HG02943 (cell line): ENCODE data around the gene DAB2IP.
"Not testable (repeated sequence)": the region's sequence is repeated elsewhere in the genome, so short reads cannot be mapped to it uniquely, and the experiment has no call there.

Experiments used
- ATAC-seq: cut with Tn5 transposase; IDR thresholded peaks from one replicate; pipeline ENCODE4 v1.9.1; 2021; ENCODE audit warnings: mild to moderate bottlenecking, low read depth, moderate library complexity; ENCODE audit not compliant: unreplicated experiment

DAB2IP gene

DNA sequence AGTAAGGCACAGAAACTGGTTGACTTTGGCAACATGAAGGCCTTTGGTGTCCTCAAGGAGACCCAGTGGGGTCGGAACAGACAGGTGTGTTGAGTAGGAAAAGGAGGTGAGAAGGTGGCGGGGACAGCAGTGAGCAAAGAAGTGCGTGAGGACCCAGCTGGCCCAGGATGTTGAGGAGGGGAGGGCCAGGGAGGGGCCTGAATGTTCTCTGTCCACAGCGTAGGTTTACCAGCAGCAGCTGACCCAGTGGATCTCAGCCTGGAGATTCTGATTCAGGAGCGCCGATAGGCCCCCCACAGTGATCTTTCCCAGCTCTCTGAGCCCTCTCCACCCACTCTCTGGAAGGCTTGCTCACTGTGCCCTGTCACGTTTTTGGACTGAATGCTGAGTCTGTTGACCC, 88.5 kb downstream of the DAB2IP start:
- ATAC-seq = no peak

DNA sequence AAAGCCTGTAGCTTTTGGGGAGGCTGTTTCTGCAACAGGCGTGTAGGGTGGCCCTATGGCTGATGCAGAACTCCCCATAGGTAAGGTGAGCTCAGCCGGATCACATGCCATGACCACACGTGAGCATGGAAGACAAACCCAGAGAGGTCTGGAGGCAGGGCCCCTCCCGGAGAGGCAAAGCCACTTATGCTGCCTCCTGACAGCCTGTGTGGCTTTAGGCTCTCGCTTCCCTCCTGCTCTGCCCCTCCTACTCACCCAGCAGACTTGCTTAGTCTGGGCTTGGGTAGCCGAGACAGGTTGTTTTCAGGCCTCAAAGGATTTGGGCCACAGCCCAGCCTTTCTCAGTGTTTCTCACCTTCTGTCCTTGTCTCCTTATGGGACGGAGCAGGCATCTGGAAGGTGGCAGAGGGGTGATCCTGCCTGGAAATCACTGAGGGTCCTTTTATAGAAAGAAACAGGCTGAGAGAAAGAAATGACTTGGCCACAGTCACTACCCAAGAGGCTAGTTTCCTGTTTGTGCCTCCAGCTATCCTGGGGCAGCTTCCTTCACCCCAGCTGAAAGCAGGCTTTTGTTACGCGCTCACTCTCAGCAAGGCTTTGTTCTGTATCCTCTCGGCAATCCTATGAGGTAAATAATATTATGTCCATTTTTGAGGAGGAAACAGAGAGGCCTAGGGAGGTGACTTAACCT, 89.9 kb downstream of the DAB2IP start:
- ATAC-seq = no peak

DNA sequence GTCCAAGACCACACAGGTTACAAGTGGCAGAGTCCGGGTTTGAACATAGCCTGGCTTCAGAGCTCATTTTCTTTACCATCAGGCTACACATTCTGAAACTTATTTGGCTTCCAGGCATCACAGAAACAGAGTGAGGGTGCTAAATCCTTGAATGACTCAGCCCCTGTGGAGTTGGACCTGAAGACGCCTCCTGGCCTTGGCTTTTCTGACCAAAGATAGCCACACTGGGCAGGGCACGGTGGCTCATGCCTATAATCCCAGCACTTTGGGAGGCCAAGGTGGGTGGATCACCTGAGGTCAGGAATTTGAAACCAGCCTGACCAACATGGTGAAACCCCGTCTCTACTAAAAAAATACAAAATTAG, 90.5 kb downstream of the DAB2IP start:
- not testable (repeated sequence) for ATAC-seq

DNA sequence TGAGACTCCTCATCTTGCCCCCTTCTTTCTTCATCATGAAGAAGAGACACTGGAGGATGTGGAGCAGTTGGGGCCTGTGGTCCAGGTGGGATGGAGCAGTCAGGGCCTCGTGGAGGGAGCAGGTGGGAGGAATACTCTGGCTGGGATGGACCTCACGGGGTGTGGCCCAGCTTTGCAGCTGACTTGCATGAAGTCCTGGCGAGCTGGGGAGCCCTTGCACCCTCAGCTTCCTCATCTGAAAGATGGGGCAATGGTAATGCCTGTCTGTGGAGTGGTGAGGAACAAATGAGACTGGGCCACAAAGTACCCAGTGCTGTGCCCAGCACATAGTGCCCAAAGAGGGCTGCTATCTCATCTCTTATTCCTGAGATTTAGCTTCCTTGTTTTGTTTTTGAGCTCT, 91.5 kb downstream of the DAB2IP start:
- no peak for ATAC-seq

DNA sequence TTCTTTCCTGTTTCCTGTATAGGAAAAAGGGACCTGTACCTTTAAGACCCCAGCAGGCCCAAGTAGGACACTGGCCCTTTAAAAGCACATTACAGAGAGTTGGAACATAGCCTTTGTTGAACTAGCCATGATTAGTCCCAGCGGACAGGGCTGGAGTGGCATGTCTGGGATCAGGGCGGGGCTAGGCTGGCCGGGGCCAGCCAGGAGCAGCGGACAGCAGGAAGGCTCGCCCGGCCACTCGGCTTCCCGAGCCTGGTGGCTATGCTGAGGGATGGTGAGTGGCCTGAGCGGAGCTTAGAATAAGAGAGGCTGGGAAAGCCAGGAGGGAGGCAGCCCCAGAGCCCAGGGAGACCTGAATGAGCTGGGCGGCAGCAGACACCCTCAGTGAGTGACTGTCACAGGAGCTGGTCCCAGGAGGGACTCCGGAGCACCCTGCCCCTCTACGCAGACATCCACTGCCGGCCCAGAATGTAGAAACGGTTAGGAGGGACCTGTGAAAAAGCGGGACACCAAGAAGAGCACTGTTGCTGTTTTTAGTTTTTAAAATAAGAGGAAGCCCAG, 92.1 kb downstream of the DAB2IP start:
- no peak for ATAC-seq

DNA sequence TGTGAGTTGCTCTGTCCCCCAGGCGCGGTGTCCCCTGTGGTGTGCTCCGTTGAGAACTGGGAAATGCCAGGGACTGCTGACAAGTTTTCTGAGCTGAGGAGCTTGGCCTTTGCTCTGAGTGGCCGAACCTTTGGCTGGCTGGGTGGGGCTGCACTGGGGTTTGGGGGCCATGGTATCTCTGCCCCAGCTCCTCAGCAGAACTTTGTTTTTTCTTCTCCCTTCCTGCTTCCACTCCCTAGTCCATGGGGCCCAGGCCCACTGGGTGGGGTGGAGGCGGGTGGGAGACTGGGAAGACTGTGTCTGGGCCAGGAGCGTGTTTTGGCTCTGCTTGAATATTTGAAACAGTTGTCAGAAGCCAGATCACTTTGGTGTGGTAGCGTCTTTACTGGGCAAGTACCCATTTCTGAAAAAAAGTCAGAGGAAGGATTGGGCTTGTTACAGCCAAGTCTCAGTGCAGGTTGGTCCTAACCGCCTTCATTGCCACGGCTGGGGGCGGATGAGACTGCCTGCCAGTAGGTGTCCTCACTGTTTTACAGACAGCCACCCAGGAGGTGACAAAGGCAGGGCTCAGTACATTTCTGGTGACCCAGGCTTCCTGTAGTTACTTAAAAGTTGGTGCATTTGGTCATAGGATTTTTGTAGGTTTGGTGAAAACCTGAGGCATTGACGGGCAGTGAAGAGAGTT, 92.7 kb downstream of the DAB2IP start:
- ATAC-seq = no peak

DNA sequence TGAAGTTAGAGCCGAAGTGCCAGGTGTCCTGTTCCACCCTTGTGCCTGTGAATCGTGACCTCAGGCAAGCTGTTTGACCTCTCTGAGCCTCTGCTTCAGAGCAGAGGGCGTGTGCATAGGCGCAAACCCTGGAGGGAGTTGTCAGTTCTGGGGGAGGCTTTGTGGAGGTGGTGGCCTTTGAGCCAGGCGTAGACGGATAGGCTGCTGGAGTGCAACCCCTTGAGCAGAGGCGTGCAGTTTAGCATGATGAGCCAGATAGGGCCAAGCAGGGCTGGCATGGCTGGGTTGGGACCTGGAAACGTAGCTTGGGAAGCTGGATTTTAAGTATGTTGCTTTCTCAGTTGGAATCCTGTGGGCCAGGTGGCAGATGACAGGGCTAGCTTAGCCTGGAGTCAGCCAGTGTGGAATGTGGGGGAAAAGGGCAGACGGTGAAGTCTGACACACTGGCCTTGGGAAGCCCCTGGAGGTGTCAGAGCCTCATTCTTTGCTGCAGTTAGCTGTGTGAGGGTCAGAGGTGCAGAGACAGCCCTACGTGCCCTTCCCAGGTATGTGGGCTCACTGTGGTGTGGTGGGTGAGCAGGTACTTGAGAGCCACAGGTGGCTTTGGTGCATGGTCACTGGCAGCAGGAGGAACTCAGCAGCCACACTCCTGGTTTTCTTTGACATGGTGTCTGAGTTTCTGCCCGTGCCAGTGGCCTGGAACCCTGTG, 93.4 kb downstream of the DAB2IP start:
- no peak for ATAC-seq

DNA sequence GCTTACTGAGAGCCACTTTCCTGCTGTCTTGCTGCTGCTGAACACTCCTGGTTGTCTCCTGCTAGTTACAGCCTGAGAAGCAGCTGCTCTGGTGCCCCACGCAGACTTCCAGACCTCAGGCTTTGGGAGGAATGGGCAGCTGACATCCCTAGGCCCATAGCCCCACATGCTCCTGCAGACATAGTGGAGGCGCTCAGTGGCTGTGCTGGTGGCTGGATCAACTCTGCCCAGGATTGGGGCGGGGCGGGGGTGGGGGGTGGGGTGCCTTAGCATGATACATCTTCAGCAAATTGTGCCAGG, 93.9 kb downstream of the DAB2IP start:
- no peak for ATAC-seq

DNA sequence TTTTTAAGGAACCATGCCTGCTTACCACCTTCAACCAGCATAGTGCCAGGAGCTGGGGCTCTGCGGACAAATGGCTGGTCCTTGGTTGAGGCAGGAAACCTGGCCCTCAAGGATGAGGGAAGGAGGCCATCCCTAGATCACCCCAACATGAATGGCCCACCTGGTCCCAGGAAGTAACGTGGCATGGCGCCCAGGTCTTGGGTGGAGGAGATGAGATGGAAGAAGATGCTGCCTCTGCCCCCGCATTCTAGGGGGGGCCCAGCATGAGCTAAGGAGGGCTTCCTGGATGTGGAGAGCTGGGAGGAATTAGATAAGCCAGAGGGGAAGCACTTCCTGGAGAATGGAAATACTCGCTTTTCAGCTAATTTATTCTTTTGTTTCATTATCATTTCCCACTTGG, 95.0 kb downstream of the DAB2IP start:
- ATAC-seq = no peak

DNA sequence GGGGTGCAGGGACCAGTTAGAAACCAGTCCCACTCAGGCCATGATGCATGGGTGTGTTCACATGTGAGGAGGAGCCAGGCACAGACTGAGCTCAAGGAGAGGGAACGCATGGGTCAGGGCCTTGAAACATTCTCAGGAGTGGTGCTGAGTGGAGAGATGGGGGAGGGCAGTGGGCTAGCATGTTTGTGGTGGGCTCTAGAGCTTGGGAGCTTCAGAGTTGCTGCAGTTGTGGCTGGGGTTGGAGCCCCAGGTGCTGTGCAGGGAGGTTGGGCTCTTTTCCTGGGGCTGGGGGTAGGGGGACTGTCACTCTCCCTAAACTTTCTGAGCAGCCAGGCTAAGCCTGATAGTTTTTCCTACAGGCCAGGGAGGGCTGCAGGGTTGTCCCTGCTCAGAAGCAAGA, 95.4 kb downstream of the DAB2IP start:
- no peak for ATAC-seq

DNA sequence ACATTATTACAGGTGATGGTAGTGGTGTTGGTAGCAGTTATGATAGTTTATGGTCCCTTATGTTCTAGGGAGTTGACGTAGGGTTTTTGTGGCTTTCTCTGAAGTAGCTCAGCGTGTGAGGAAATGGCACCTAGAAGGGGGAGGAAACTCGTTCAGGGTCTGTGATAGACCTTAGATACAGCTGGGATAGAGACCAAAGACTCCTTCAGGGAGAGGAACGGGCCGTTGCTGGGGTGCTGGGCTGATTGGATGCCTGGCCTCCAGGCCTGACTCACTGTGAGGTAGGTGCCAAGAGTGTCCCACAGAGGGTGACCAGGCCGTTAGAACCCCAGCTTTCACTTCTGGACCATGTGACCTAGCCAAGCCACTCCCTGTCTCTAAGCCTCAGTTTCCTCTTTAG, 96.6 kb downstream of the DAB2IP start:
- ATAC-seq = no peak

DNA sequence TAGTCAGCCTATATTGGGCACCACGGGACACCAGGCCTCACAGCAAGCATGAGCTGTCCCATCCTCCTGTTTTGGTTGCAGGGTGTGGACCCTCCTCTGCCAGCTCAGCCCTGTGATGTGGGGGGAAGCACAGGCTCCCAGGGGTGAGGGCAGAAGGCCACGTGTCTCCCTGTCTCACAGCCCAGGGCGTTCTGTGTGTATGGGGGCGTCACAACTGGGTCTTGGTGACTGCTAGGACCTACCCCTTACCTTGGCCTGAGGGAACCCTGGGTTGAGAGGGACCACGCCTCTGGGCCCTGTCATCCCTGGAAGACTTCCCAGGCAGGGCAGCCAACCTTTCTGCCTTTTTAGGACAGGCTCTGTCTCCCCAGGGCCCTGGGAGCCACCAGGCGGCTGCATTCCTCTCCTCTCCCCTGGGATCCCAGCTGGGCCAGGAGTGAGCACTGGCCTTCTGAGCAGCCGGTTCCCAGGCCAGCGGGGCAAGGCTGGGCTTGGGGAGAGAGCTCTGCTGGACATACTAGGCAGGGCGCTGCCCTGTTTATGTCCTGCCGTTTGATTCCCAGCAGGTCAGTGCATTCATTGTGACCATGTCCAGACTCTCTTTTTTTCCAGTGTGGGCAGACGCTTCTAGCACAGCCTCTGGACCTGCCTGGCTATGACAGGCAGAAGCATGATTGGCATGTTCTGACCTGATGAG, 97.4 kb downstream of the DAB2IP start:
- no peak for ATAC-seq

DNA sequence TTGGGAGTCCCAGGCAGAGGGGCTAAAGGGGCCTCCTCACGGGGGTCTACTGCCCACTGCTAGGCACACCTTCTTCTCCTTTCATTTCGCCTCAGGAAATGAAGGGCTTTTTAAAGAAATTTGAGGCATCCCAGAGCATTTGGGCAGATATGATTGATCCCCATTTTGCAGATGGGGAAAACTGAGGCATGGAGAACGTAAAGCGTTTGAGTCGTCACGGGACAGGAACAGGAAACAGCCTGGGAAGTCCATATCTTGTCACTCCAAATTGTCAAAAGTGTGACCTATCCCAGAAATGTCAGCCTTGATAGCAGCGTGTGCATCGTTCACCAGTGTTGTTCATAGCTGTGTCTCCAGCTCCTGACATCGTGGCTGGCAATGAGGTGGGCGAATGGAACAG, 98.2 kb downstream of the DAB2IP start:
- ATAC-seq = no peak

DNA sequence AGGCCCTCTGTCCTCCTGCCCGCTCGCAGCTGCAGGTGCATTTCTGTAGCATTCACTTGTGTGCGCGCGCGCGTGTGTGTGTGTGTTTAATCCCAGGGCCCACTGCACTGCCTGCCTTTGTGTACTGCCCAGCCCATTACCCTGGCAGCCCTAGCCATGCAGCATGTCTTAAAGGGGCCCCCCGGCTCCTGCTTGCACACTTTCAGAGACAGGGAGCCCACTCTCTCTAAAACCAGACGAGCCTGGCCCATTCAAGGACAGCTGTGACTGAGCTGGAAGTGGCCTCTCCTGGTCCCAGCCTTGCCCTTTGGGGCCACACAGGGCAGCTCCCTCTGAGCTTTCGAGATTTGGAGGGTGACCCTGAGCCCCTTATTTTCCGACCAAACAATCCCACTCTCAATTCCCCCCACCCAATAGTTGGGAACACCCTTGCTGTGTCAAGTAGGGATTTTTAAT, 98.9 kb downstream of the DAB2IP start:
- ATAC-seq = no peak

DNA sequence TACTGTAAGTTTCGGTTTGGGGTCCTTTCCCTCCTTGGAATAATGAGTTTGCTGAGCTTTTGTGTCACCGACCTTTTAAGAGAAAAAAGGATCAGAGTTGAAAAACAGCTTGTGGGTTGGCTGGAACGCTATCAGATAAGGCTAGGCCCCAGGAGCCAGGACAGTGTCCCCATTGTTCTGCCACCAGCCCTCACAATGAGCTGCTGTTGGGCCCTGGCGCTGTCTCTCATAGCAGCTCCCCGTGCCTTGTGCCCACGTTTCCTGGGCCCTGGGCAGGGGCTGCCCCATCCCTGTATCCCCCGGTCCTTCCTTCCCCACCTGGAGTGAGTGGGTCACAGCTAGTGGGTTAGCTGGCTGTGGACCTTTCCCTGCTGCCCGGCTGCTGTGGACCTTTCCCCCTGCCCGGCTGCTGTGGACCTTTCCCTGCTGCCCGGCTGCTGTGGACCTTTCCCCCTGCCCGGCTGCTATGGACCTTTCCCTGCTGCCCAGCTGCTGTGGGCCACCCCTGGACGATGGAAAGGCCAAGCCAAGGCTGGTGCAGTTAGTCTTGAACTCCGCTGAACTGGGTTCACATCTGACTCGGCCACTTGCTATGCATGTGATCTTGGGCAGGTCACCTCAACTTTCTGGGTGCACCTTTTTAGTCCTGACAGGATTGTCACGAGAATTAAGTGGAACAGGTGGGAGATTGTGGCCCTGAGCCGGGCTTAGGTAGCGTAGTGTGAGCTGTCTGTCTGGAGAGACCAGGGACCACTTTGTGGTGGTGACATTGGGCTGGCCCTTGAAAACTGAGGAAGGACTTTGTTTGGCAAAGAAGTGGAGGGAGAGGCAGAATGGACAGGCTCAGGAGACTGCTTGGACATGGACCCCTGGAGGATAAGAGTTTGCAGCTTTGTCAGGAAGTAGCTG, 99.5 kb downstream of the DAB2IP start:
- ATAC-seq = no peak

DNA sequence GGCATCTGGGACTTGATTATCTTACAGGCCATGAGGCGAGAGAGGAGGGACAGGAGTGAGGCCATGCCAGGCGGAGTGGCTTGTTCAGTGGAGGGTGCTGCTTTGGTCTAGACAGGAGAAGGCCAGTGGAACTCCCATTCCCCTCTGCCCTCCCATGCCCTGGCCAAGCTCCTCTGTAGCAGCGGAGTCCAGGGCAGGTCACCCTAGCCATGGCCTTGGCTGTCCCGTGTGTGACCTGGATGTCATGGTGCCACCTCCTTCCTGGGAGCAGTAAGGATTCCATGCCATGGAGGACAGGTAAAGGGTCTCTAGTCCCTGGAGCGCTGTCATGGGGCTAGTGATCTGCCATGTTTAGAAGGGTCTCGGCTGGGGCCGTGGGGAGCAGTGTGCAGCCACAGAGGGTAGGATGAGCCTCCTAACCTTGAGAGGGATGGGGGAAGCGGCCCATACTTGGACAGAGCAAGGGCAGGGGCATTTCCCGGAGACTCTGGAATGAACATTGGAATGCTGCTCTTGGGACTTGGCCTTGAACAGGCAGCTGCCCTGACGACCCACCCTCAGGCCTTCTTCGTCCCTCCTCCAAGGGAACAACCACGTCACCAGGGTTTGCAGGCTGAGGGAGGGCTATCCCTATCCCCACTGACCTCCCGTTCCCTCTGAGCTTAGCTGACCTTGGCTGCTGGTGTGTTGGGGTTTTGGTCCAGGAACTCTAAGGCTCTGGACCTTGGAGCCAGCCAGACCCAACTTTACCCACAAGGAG, 100.4 kb downstream of the DAB2IP start:
- ATAC-seq = no peak

DNA sequence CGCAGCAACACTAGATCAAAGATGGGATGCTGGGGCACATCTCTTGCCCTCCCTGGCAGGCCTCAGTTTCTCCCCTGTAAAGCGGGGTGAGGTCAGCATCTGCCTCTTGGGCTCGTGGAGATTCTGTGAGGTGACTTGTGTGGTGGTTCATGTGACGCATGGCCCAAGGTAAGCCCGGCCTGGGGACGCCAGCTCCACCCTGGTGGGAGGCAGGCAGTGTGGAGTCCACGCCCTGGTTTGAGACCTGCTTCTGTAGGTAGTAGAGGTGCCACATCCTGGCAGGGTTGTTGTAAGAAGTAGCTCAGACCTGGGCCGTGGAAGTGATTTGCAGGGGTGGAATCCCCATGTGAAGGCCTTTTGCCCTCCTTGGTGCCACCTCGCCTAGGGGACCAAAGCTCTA, 101.5 kb downstream of the DAB2IP start:
- ATAC-seq = no peak

DNA sequence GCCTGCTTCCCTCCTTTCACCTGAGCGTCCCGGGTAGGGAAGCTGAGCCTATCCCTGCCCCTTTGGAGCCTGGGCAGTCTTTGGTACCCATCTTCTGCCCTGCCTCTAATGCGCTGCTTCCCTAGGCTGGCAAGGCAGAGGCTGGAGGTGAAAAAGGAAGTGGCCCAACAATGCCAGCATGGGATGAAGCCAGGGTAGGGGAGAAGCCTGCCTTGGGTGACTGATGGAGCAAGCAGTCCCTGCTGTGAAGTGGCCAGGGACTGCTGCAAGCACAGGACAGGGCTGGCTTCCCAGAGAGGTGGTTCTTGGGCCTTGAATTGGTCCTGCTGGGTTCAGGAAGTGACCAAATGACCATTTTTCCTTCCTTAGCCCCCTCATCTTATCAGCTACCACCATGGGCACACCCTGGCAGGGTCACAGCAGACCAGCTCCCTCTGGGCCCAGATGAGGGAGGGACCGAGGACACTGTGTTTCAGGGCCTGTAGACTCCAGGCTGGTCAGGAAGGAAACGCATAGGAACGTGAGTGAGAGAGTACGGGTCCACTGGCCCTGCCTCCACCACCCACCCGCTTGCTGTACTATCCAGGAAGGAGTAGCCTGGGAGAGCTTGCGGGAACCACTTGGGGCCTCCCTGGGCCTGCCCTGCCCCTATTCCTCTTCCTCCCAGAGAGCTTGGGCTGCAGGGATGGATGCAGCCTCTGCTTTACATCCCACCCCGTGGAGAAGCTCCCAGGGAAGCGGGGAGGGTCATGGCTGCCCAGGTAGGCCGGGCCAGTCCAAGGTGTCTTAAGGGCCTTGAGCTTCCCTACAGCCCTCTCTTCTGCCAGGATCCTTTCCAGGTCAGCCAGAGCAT, 102.6 kb downstream of the DAB2IP start:
- no peak for ATAC-seq
